Measurements from ENCODE around the gene KCNK5.

Gene KCNK5

DNA sequence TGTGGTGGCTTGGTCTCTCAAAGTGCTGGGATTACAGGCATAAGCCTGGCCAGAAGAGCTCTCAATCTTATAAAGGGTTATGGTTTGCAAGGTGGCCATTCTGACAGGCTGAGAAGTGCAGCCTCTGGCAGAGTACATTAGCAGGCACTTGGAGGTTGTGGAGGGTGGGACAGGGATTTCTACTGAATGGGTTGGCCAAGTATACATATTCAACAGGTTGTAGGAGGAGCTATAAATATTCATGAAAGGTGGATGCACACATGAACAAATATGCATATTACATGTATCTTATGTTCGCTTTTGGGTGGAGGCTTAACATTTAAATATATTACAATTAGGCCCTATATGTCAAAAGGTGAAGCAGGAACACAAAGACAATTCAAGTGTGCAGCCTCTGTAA is 20.0 kb upstream of the KCNK5 start:
- in situ Hi-C loops (cut with HindIII; ENCODE audit: low pct_ligation_motif_present, low pct_unique_long_range_greater_than_20kb, low sequenced_read_pairs): no loop called here
- no peak for DNase-seq

DNA sequence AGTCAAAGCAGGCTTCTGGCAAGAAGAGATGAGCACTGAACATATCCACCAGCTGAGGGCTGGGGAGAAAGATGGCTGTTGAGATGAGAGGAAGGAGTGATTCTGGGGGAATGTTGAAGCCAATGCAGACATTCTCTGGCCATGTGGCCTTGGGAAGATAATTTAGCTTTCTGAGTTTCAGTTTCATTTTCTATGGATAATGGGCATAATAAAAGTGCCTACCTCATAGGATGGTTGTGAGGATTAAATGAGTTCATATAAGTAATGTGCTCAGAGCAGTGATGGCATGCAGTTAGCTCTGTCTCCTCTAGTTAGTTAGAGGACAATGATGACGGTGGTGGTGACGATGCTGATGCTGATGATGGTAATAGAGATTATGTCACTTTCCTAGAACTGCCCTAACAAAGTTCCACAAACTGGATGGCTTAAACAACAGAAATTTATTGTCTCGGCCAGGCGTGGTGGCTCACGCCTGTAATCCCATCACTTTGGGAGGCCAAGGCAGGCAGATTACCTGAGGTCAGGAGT is 18.5 kb upstream of the KCNK5 start:
- no peak for DNase-seq
- in situ Hi-C loops (cut with HindIII; ENCODE audit: low pct_ligation_motif_present, low pct_unique_long_range_greater_than_20kb, low sequenced_read_pairs): no loop called here

DNA sequence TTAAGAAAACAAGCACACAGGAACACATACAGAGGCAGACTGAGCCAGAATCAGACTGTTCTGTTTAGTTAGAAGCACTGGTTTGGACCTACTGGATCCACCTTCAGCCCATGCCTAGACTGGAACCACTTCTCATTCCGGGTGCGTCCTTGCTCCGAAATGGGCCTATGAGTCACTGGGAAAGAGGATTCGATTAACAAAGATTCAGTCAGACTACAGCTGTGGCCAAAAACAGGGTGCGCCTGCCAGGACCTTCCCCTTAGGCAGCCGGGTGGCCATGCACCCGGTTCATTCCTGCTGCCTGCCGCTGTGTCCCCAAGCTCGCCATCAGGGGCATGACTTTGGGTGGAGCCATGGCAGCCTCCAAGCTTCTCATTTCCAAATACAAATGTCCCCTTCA is 14.5 kb upstream of the KCNK5 start:
- in situ Hi-C loops (cut with HindIII; ENCODE audit: low pct_ligation_motif_present, low pct_unique_long_range_greater_than_20kb, low sequenced_read_pairs): no loop called here
- no peak for DNase-seq

DNA sequence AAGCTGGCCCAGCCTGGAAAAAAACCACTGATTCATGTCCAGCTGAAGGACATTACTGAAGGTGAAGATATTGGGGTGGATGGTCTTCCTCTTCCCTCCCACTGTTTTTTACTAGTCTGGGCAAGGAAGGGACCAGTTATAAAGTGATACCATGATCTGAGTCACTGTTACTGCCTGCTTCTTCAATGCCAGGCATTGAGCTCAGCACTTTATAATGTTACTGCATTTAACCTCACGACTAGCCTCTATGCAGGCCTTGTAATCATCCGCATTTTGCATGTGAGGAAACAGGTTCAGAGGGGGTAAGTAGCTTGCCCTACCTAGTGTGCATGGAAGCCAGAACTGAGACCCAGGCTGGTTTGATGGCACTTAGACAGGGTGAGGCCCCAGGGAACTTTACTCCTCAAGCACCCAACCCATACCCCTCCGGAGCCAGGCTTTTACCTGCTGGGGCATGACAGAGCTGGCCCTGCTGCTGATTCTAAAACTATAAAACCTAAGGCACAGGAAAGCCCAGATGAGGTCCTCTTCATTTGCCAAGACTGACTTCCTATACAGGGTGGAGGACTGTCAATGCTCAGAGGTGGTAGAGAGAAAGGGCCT is 11.0 kb upstream of the KCNK5 start:
- in situ Hi-C loops (cut with HindIII; ENCODE audit: low pct_ligation_motif_present, low pct_unique_long_range_greater_than_20kb, low sequenced_read_pairs): no loop called here
- DNase-seq: no peak

DNA sequence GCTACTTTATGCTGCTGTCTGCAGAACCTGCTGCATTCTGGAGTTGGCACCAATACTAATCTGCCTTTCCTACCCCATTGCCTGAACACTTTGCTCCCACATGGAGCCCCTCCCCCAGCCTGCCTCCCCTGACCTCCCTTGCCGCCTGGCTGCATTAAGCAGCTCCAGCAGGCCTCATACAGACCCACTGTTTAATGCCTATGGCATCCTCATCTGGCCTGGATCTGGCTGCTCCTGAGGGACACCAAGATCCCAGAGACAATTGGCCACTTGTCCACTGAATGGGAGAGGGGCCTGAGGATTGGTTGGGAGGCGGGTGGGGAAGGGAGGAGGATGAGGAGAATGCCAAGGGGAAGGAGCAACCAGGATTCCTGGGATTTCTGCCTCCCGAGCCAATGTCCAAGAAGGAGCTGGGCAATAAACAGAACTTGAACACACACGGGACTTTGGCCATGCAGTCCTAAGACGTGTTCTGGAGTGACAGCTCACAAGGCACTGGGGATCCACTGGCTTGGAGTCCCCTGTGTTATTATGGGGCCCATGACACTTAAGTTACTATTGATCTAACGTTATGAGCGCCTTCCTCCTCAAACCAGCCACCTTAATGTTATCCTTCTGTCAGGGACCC is 10.4 kb upstream of the KCNK5 start:
- no peak for DNase-seq
- in situ Hi-C loops (cut with HindIII; ENCODE audit: low pct_ligation_motif_present, low pct_unique_long_range_greater_than_20kb, low sequenced_read_pairs): no loop called here

DNA sequence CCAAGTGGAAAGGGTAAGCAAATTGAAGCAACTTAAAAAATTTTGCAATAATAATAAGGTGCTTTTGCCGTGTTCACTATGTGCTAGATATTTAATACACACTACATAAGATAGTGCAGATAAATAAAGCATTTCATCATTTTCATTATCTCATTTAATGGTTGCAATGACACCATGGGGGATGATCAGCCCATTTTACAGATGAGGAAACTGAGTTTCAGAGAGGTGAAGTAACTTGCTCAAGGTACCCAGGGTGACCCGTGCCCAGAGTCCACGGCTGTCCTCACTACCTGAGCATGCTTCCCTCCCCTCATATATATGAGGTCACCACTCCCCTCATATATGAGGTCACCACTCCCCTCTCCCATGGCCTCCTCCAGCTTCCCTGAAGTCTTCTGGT is 7.5 kb upstream of the KCNK5 start:
- no peak for DNase-seq
- in situ Hi-C loops (cut with HindIII; ENCODE audit: low pct_ligation_motif_present, low pct_unique_long_range_greater_than_20kb, low sequenced_read_pairs): no loop called here

DNA sequence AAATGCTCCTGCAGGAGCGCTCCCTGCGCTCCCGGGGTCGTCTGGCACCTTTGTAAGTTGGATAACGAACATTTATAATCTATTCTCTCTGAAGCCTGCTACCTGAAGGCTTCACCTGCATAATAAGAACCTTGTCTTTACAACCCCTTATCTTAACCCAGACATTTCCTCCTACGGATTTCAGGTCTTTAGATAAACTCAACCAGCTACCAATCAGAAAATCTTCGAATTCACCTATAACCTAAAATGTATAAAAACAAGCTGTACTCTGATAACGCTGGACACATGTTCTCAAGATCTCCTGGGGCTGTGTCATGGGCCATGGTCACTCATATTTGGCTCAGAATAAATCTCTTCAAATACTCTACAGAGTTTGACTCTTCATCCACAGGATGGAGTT is 4.1 kb upstream of the KCNK5 start:
- in situ Hi-C loops (cut with HindIII; ENCODE audit: low pct_ligation_motif_present, low pct_unique_long_range_greater_than_20kb, low sequenced_read_pairs): no loop called here
- DNase-seq: no peak

DNA sequence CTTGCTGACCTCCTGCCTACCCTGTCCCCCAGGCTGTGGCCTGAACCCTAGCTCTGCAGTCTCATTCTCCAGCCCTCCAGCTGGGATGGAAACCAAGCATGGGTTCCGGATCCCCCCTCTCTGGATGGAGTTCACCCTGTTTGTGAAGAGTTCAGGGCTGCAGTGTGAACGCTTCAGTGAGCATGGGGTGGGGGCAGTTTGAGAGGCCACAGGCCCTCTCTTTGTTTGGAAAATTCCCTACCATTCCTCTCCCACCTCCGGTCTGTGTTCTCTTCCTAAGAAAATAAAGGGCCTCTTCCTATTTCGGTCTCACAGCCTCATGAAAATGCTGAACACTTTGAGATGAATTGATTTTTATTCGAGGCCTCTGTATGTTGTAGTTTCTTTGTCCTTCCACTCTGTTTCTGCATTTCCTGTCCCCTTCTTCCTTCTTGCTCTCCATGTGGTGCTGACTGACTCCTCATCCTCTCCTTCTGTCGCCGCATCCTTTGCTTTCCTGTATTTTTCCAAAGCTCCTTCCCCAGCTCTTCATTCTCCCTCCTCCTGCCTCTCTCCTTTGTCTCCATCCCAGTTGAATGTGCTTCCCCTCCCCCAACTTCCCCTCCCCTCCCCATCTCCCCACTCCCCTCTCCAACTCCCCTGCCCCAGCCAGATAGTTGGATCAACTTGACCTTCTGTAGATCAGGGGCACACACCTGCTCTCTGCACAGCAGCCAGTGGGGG is 2.4 kb upstream of the KCNK5 start:
- DNase-seq: no peak
- in situ Hi-C loops (cut with HindIII; ENCODE audit: low pct_ligation_motif_present, low pct_unique_long_range_greater_than_20kb, low sequenced_read_pairs): no loop called here

DNA sequence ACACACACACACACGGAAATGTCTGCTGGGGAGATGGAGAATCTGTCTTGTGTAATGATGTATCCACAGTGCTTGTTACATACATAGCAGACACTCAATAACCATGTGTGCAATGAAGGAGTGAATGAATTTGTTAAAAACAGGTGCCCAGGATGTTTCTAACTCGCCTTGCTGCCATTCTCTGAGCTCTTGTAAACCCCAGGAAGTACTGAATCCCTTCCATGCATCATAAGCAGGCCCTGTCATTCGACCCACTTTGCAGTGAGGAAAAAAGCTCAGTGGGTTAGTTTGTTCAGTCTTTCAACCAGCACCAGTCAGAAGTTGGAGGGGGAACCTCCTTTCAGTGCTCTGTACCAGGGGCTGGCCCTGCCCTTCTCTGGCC is 1.4 kb upstream of the KCNK5 start:
- DNase-seq: no peak
- in situ Hi-C loops (cut with HindIII; ENCODE audit: low pct_ligation_motif_present, low pct_unique_long_range_greater_than_20kb, low sequenced_read_pairs): no loop called here

DNA sequence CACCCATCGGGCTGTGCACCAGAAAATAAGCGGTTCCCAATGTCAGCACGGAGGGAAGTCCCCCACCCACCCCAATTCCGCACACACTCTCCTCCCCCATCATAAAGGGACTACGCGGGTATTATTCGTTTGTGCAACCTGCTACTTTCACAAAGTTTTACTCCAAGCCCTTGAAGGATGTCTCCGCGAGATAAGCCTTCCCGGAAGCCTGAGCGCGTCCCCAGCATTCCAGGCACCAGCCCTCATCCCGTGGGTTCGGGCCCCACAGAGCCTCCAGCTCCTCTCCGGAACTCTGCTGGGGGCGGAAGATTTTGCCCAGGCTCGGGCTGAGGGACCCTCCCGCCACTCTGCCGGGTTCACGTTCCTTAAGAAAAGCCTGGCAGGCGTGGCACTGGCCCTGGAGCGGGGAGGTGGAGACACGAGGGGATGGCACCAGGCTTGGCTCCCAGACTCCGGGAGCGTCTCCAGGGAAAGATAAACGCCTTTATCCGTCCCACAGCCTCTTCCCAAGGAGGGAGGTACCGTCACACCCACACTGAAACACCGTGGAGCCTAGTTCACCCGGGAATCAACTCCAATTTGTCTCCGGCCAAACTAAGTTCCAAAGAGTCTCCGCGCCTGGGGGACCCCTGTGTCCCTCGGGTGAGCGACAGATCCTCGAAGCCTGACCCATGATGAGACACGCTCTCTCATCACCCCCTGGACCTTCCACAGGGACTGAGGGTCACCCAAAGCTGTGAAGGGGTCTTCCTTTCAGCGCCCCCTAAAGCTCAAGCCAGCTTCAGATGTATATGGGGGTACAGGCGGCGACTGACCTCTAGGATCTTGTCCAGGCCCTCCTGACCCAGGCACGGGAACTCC is 934 bp downstream of the KCNK5 start:
- DNase-seq: no peak
- in situ Hi-C loops (cut with HindIII; ENCODE audit: low pct_ligation_motif_present, low pct_unique_long_range_greater_than_20kb, low sequenced_read_pairs): no loop called here

DNA sequence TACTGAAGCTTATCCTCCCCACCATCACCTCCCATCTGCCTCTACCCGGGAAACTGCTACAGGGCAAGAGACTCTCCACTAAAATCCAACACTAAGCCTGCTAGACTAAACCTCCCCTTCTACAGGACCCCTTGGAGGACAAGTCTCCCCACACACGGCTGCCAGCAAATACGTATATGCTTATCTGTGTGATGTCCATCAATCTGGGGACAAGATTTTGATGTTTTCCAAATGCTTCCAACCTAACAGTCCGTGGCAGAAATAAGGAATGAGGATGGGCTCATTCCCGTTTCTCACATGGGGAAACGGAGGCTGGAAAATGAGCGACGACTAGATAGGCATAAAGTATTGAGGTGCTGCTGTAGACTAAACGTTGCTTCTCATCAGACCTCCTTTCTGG is 1.8 kb downstream of the KCNK5 start:
- no peak for DNase-seq
- in situ Hi-C loops (cut with HindIII; ENCODE audit: low pct_ligation_motif_present, low pct_unique_long_range_greater_than_20kb, low sequenced_read_pairs): no loop called here

DNA sequence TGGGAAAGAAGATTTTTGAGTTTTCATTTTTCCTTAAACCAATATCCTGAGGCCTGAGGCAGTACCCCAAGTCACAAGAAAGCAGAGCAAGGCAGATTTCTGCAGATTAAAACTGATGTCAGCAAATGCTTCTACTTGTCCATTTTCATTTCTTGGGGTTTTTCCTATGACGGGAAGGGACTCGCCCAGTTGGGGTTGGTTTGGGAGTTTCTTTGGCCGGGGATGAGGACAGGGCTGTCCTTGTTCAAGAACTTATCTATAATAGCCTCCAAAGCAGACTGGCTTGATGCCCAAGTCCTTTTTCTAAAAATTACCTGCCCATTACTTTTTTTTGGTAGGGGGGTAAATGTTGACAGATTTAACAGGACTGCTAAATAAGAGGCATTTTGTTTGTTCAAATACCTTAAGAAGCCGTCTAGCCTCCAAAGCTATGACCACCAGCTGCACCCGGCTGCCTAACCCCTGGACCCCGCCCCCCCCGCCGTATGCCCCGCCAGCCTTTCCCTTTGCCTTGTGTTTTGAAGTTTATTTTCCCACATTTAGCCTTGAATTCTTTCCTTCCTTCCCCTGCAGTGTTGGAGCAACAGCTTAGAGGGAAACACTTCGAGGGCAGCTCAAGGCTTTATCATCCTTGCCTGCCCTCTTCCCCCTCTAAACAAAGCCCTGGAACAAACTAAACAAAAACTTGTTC is 2.5 kb downstream of the KCNK5 start:
- no peak for DNase-seq
- in situ Hi-C loops (cut with HindIII; ENCODE audit: low pct_ligation_motif_present, low pct_unique_long_range_greater_than_20kb, low sequenced_read_pairs): no loop called here

DNA sequence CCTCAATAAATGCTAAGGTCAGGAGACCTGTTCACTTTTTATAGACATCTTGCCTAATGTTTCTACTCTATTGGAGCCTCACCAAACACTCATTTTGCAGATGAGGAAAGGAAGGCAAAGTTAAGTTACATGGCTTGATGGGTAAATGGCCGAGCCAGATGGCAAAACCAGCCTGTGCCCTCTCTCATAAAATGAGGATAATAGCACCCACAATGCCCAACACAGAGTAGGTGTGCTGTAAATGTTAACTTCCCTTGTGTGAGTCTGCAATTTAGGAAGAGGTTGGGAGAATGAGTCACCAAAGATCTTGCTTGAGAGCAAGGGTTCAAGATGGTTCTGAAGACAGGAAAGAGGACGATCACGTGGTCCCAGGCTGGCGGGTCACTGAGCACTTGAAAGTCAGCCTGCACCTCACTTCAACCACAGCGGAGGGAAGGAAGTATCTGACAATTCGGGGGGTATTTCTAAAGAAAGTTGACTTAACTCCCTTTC is 3.3 kb downstream of the KCNK5 start:
- in situ Hi-C loops (cut with HindIII; ENCODE audit: low pct_ligation_motif_present, low pct_unique_long_range_greater_than_20kb, low sequenced_read_pairs): no loop called here
- no peak for DNase-seq

DNA sequence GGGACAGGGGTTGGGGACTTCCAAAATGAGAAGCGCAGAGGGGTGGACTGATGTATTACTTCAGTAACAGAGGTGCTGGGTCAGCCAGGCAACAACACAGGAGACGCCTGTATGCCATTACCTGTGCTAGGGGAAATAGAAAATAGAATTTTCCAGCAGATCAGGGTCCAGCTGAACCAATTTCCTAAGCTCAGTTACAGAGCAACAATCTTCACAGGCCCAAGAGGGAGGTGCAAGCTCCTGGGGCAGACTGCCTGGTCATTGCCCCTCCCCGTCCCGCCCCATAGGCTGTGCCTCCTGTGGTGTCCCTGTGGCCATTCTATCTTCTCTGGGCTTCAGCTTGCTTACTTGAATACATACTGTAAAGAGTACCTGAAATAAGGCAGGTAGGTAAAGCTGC is 3.7 kb downstream of the KCNK5 start:
- DNase-seq: no peak
- in situ Hi-C loops (cut with HindIII; ENCODE audit: low pct_ligation_motif_present, low pct_unique_long_range_greater_than_20kb, low sequenced_read_pairs): no loop called here

DNA sequence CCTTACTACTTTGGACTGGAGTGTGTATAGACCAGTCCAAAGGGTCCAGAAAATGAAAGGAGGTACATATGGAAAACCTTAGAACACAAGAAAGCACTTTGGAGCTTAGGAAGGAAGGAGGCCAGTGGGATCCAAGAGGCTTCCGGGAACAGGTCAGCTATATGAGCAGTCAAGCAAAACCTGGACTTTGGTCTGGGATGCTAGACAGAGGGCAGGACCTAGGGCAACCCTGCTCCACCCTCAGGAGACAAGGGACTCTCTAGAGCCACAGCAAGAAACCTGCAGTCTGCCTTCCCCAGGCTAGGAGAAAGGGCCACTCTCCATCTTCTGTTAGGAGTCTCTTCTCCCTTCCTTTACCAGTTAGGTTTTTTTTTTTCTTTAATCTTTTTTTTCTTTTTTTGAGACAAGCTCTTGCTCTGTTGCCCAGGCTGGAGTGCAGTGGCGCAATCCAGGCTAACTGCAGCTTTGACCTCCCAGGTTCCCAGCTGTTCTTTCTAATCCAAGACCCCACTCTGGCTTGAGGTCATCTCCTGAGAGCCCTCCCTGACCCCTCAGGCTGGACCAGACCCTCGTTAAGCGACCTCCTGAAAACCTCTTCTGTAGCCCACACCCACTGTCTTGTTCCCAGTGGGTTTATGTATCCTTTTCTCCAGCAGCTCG is 4.6 kb downstream of the KCNK5 start:
- DNase-seq: no peak
- in situ Hi-C loops (cut with HindIII; ENCODE audit: low pct_ligation_motif_present, low pct_unique_long_range_greater_than_20kb, low sequenced_read_pairs): no loop called here

DNA sequence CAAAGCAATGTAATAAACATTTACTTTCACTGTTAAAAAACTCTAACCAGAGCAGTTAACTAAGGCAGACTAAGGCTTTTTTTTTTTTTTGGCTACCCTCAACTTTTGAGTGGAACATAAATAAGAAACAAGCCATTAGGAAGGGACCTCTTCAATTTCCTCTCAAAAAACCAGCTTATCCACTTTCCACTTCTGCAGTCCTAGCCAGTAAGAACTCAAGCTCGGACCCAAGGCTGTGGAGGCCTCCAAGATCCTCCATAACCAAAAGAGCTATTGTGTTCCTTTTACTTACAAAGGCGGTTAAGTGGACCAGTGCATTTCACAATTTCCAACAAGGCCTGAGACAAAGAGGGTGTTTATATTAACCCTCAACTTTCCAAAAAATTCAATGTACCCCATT is 5.3 kb downstream of the KCNK5 start:
- DNase-seq: no peak
- in situ Hi-C loops (cut with HindIII; ENCODE audit: low pct_ligation_motif_present, low pct_unique_long_range_greater_than_20kb, low sequenced_read_pairs): no loop called here

DNA sequence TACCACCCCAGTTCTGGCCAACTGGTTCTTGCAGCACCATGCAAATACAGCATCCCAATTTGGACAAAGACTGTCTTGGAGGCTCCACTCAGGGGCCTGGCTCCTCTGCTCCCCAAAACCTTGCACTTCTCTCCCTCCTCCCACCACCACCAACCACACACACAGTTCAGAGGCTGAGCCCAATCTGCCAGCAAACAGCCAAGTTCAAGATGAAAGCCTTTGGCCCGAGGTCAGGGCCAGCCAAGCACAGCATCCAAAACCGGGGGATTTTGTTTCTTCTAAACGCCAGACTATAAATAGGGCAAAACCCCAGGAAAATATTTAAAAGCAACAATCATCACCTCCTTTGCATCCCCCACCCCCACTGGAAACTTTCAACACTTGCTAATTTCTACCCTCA is 5.7 kb downstream of the KCNK5 start:
- in situ Hi-C loops (cut with HindIII; ENCODE audit: low pct_ligation_motif_present, low pct_unique_long_range_greater_than_20kb, low sequenced_read_pairs): no loop called here

DNA sequence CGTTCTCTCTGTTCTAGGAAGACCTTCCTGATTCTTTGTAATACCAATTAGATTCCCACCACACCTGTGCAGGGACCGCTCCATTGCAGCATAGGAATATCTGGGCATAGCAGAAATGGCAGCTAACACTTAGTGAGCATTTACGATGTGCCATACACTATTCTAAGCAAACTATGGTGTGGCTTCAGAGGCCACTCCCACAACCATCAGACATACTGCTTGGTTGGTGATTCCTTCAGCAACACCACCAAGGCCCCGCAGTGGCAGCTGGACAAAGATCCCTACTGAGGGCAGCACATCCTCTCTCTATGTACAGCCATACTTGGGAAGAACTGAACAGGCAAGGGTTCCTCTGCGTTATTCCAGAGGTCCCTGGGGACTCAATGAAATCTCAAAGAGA is 6.2 kb downstream of the KCNK5 start:
- in situ Hi-C loops (cut with HindIII; ENCODE audit: low pct_ligation_motif_present, low pct_unique_long_range_greater_than_20kb, low sequenced_read_pairs): no loop called here

More for the DNA sequence above, 5.7 kb downstream of the KCNK5 start:
- no peak for DNase-seq

More for the DNA sequence above, 6.2 kb downstream of the KCNK5 start:
- DNase-seq: no peak

Data from ACHN (cell line).